Sigmoid colon (tissue), 4 donors: Measurements from ENCODE around the gene ST6GALNAC3.

Experiments
- EP300 ChIP-seq, 4 donors: sonication (generic); formaldehyde crosslinking; IDR thresholded peaks; one replicate each; pipeline ENCODE4 v1.6.1; 2017; ENCODE audit warnings: antibody characterized with exemption in 4 of 4
- TF ChIP-seq, protein P1 (sequence below), 4 experiments: fragments of 450-650 bp in 3 of 4; fragments of 200-600 bp in 1 of 4; IDR thresholded peaks; one replicate each; pipeline ENCODE4 v1.5.1; 2016 to 2019; ENCODE audit warnings: antibody characterized with exemption in 4 of 4, mild to moderate bottlenecking in 3 of 4, moderate library complexity in 2 of 4

DNA sequence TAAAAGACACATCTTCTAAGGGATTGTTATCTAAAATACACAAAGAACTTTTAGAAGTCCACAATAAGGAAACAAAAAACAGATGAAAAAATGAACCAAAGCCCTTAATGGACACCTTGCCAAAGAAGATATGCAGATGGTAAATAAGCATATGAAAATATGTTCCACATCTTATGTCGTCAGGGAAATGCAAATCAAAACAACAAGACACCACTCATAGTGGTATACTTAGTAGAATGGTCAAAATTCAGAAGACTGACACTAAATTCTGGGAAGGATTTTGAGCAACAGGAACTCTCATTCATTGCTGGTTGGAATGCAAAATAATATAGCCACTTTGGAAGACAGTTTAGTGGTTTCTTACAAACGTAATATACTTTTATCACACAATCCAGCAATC, 587.0 kb downstream of the ST6GALNAC3 start:
- no peak for TF ChIP-seq EP300 (IDR thresholded peaks at IDR 0.05)
- TF ChIP-seq, protein P1, sequence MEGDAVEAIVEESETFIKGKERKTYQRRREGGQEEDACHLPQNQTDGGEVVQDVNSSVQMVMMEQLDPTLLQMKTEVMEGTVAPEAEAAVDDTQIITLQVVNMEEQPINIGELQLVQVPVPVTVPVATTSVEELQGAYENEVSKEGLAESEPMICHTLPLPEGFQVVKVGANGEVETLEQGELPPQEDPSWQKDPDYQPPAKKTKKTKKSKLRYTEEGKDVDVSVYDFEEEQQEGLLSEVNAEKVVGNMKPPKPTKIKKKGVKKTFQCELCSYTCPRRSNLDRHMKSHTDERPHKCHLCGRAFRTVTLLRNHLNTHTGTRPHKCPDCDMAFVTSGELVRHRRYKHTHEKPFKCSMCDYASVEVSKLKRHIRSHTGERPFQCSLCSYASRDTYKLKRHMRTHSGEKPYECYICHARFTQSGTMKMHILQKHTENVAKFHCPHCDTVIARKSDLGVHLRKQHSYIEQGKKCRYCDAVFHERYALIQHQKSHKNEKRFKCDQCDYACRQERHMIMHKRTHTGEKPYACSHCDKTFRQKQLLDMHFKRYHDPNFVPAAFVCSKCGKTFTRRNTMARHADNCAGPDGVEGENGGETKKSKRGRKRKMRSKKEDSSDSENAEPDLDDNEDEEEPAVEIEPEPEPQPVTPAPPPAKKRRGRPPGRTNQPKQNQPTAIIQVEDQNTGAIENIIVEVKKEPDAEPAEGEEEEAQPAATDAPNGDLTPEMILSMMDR (IDR thresholded peaks at IDR 0.05), result no peak
